ENCODE measurements around the gene PARD3.

PARD3 gene

GRCh38 chr10:34768261-34768971 is 46.7 kb downstream of the PARD3 start:
- H3K4me2 ChIP-seq (ENCODE audit: low read depth, low read length, poor library complexity, severe bottlenecking): no peak overlapping the region
- no peaks in the 10 kb centered on the region for H3K9me2 ChIP-seq (replicated peaks; ENCODE audit: insufficient read depth, low read length)
- TF ChIP-seq EZH2phosphoT487 (conservative IDR thresholded peaks at IDR 0.05; ENCODE audit: low read length) (no peak), CTCF (IDR thresholded peaks at IDR 0.05; ENCODE audit: insufficient read depth, low read length, poor library complexity, severe bottlenecking) (no peak)
- H3K79me2 ChIP-seq (ENCODE audit: insufficient read depth, low read length): no peaks in the 10 kb centered on the region
- no peaks in the 10 kb centered on the region for H3K36me3 ChIP-seq (ENCODE audit: low read length)
- no peak overlapping the region for H2AFZ ChIP-seq (ENCODE audit: low read depth, low read length, severe bottlenecking)
- no peaks in the 10 kb centered on the region for H4K20me1 ChIP-seq (ENCODE audit: low read depth, low read length)
- H3K27me3 ChIP-seq (ENCODE audit: low read length): no peaks in the 10 kb centered on the region
- no peak overlapping the region for H3K4me3 ChIP-seq (ENCODE audit: insufficient read depth, low read length, poor library complexity, severe bottlenecking)
- H3K9ac ChIP-seq (ENCODE audit: low read length): no peak overlapping the region
- H3K27ac ChIP-seq (ENCODE audit: low read depth, low read length): no peak overlapping the region
- no peaks in the 10 kb centered on the region for H3K9me3 ChIP-seq (ENCODE audit: insufficient read depth, low read length)
- H3F3A ChIP-seq (ENCODE audit: insufficient read depth): no peaks in the 10 kb centered on the region

GRCh38 chr10:34766811-34767494 is 48.1 kb downstream of the PARD3 start:
- no peaks in the 10 kb centered on the region for H4K20me1 ChIP-seq (ENCODE audit: low read depth, low read length)

GRCh38 chr10:34766266-34766600 is 48.9 kb downstream of the PARD3 start:
- no peaks in the 10 kb centered on the region for H3K9me3 ChIP-seq (ENCODE audit: insufficient read depth, low read length)
- H3K4me3 ChIP-seq (ENCODE audit: insufficient read depth, low read length, poor library complexity, severe bottlenecking): no peak overlapping the region
- H3K27ac ChIP-seq (ENCODE audit: low read depth, low read length): no peak overlapping the region
- TF ChIP-seq EZH2phosphoT487 (conservative IDR thresholded peaks at IDR 0.05; ENCODE audit: low read length): no peak
- TF ChIP-seq CTCF (IDR thresholded peaks at IDR 0.05; ENCODE audit: insufficient read depth, low read length, poor library complexity, severe bottlenecking): no peak
- H3F3A ChIP-seq (ENCODE audit: insufficient read depth): no peaks in the 10 kb centered on the region
- H3K9ac ChIP-seq (ENCODE audit: low read length): no peak overlapping the region
- H2AFZ ChIP-seq (ENCODE audit: low read depth, low read length, severe bottlenecking): no peak overlapping the region
- H3K9me2 ChIP-seq (replicated peaks; ENCODE audit: insufficient read depth, low read length): no peaks in the 10 kb centered on the region
- H4K20me1 ChIP-seq (ENCODE audit: low read depth, low read length): no peaks in the 10 kb centered on the region
- H3K36me3 ChIP-seq (ENCODE audit: low read length): no peaks in the 10 kb centered on the region
- H3K27me3 ChIP-seq (ENCODE audit: low read length): no peaks in the 10 kb centered on the region
- no peaks in the 10 kb centered on the region for H3K79me2 ChIP-seq (ENCODE audit: insufficient read depth, low read length)
- H3K4me2 ChIP-seq (ENCODE audit: low read depth, low read length, poor library complexity, severe bottlenecking): no peak overlapping the region

More at GRCh38 chr10:34766811-34767494, 48.1 kb downstream of the PARD3 start:
- Histone ChIP-seq H3K27me3 (ENCODE audit: low read length) (no peaks in the 10 kb centered on the region), H3K4me2 (ENCODE audit: low read depth, low read length, poor library complexity, severe bottlenecking) (no peak overlapping the region), H3K27ac (ENCODE audit: low read depth, low read length) (no peak overlapping the region), H3K9ac (ENCODE audit: low read length) (no peak overlapping the region), H2AFZ (ENCODE audit: low read depth, low read length, severe bottlenecking) (no peak overlapping the region), H3K9me3 (ENCODE audit: insufficient read depth, low read length) (no peaks in the 10 kb centered on the region), H3F3A (ENCODE audit: insufficient read depth) (no peaks in the 10 kb centered on the region), H3K4me3 (ENCODE audit: insufficient read depth, low read length, poor library complexity, severe bottlenecking) (no peak overlapping the region), H3K9me2 (replicated peaks; ENCODE audit: insufficient read depth, low read length) (no peaks in the 10 kb centered on the region), H3K36me3 (ENCODE audit: low read length) (no peaks in the 10 kb centered on the region), H3K79me2 (ENCODE audit: insufficient read depth, low read length) (no peaks in the 10 kb centered on the region)
- TF ChIP-seq CTCF (IDR thresholded peaks at IDR 0.05; ENCODE audit: insufficient read depth, low read length, poor library complexity, severe bottlenecking) (no peak), EZH2phosphoT487 (conservative IDR thresholded peaks at IDR 0.05; ENCODE audit: low read length) (no peak)
